GM12873 (cell line): ENCODE data around the gene IFI16.

Experiments
- TF ChIP-seq, protein P1 (sequence below): IDR thresholded peaks from 2 replicates; pipeline ENCODE4 v1.5.1; 2012; ENCODE audit warnings: low read depth, mild to moderate bottlenecking, moderate library complexity, low read length, control low read depth; ENCODE audit not compliant: insufficient read depth; ENCODE audit errors: missing control alignments

Gene IFI16

DNA sequence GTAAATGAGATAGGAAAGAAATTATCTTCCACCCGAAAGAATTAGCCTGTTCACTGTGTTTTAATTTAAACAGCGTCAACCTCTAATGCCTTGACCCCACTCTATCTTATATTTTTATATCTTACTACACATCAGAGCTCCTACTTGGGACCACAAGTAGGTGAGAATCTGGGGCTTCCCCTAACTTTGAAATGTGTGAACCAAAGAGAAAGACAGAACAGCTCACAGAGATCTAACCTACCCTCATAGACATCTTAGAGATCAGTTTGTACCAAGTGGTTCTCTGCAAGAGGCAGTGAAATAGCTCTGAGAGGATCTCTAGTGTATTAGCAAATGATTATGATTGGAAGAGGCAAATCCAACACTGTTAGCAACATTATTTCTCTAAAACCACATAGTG is 31.0 kb upstream of the IFI16 start:
- TF ChIP-seq, protein P1, sequence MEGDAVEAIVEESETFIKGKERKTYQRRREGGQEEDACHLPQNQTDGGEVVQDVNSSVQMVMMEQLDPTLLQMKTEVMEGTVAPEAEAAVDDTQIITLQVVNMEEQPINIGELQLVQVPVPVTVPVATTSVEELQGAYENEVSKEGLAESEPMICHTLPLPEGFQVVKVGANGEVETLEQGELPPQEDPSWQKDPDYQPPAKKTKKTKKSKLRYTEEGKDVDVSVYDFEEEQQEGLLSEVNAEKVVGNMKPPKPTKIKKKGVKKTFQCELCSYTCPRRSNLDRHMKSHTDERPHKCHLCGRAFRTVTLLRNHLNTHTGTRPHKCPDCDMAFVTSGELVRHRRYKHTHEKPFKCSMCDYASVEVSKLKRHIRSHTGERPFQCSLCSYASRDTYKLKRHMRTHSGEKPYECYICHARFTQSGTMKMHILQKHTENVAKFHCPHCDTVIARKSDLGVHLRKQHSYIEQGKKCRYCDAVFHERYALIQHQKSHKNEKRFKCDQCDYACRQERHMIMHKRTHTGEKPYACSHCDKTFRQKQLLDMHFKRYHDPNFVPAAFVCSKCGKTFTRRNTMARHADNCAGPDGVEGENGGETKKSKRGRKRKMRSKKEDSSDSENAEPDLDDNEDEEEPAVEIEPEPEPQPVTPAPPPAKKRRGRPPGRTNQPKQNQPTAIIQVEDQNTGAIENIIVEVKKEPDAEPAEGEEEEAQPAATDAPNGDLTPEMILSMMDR = no peak

DNA sequence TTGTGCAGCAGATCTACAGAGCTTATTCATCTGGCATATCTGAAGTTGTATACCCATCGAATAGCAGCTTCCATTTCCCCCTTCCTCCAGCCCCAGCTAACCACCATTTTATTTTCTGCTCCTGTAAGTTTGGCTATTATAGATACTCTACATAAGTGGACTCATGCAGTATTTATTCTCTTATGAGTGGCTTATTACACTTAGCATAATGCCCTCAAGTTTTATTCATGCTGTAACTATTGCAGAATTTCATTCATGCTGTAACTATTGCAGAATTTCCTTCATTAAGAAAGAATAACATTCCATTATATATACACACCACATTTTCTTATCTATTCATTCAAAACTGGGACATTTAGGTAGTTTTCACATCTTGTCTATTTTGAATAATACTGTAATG is 30.5 kb upstream of the IFI16 start:
- TF ChIP-seq, protein P1 = no peak

DNA sequence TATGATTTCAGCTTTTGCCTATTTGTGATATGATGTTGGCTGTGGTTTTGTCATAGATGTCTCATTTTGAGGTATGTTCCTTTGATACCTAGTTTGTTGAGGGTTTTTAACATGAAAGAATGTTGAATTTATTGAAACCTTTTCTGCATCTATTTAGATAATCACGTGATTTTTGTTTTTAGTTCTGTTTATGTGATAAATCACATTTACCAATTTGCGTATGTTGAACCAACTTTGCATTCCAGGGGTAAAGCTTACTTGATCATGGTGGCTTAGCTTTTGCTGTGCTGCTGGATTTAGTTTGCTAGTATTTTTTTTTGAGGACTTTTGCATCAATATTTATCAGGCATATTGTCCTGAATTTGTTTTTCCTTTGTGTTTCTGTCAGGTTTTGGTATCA is 26.5 kb upstream of the IFI16 start:
- TF ChIP-seq, protein P1 = no peak

DNA sequence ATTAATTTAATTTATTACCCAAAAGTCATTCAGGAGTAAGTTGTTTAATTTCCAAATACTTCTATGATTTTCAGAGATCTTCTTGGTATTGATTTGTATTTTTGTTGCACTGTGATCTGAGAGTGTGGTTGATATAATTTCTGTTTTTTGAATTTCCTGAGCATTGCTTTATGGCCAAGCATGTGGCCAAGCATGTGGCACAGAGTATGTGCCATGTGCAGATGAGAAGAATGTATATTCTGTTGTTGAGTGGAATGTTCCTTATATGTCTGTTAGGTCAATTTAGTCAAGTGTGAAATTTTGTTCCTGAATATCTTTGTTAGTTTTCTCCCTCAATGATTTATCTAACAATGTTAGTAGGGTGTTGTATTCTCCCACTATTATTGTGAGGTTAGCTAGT is 25.3 kb upstream of the IFI16 start:
- TF ChIP-seq, protein P1 = no peak

DNA sequence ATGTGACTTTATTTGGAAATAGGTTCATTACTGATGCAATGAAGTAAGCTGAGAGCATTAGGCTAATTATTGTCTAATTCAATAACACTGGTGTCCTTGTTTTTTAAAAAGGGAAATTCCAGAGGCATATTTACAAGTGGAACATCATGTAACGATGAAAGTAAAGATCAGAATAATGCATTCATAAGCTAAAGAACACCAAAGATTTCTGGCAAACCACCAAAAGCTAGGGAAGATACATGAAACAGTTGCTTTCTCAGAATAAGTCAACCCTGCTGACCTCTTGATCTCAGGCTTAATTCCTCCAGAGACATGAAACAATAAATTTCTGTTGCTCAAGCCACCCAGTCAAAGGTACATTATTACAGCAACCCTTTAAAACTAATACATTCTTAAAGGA is 20.3 kb upstream of the IFI16 start:
- TF ChIP-seq, protein P1 = no peak

DNA sequence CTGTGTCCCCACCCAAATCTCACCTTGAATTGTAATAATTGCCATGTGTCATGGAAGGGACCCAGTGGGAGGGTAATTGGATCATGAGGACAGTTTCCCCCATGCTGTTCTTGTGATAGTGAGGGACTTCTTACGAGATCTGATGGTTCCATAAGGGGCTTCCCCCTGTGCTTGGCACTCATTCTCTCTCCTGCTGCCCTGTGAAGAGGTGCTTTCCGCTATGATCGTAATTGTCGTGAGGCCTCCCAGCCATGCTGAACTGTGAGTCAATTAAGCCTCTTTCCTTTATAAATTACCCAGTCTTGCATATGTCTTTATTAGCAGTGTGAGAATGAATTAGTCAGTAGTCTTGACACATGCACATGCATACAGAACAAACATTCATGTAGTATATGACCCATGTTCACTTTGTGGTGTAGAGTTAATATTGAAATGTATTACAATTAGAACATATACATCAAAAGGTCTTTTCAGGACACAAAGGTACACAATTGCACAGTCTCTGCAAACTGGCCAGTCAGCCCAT is 16.9 kb upstream of the IFI16 start:
- TF ChIP-seq, protein P1 = no peak

DNA sequence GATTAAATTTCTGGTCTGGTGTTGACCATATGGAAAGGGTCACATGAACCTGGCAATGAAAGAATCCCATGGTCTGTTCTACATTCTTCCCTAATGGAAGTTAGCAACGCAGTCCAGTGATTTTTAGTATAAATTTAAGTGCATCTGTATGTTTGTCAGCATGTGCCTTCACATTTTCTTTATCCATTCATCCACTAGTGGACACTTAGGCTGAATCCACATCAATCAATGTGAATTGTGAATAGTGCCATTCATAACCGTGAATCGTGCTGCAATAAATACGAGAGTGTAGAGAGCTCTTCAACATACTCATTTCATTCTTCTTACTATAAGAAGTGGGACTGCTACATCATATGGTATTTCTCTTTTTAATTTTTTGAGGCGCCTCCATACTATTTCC is 12.7 kb upstream of the IFI16 start:
- TF ChIP-seq, protein P1 = no peak
